ENCODE measurements around the gene HSP90B1.

Gene HSP90B1

DNA sequence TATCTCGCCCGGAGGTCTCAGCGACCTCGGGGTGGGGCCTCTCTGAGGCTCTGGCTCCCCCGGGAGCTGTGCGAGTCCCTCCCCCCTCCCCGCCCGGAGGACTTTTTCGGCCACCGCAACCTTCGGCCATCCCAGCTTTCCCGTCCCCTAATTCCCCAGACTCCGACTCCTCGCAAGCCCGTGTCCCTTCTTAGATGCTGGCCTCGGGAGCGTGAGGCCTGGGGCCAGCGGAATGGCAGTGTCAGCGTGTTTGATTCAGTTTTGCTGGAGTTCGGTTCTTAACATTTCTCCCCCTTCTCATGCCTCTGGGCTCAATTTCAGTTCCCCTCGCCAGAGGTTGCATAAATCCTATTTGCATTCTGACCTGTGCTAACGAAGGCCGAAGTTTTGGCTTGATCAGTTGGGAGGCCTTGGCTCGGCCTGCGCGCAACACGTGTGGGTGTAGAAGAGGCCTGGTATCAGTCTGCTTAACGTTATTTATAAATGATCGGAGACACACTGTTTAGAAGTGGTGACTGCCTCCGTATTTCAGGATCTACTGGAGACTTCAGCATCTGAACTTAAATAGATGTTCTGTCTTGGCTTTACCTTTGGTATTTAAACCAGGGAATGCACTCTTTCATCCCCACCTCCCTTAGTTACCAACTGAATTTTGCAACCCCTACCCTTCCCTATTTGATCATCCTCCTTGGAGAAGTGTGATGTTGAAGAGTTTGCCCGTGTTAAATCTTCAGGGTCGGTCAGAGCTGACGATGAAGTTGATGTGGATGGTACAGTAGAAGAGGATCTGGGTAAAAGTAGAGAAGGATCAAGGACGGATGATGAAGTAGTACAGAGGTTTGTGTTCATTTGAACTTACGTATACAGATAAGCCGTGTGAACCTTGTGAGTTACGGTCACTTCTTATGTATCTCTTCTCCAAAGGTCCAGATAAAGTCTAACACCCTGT lies 851 bp downstream of the HSP90B1 start:
- Histone ChIP-seq H3K9me3 (no peaks in the 10 kb centered on the region), H3K36me3 (peaks cover 46% of the 10 kb centered on the region), H3K4me1 (no peaks in the 10 kb centered on the region), H3K27me3 (no peaks in the 10 kb centered on the region), H3K4me3 (ENCODE audit: low read depth, low read length) (peak overlapping the region; percentile 96)
- TF ChIP-seq, protein P1, sequence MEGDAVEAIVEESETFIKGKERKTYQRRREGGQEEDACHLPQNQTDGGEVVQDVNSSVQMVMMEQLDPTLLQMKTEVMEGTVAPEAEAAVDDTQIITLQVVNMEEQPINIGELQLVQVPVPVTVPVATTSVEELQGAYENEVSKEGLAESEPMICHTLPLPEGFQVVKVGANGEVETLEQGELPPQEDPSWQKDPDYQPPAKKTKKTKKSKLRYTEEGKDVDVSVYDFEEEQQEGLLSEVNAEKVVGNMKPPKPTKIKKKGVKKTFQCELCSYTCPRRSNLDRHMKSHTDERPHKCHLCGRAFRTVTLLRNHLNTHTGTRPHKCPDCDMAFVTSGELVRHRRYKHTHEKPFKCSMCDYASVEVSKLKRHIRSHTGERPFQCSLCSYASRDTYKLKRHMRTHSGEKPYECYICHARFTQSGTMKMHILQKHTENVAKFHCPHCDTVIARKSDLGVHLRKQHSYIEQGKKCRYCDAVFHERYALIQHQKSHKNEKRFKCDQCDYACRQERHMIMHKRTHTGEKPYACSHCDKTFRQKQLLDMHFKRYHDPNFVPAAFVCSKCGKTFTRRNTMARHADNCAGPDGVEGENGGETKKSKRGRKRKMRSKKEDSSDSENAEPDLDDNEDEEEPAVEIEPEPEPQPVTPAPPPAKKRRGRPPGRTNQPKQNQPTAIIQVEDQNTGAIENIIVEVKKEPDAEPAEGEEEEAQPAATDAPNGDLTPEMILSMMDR (IDR thresholded peaks at IDR 0.05; ENCODE audit: low read depth, low read length): no peak
- peak; percentile 33 for DNase-seq

DNA sequence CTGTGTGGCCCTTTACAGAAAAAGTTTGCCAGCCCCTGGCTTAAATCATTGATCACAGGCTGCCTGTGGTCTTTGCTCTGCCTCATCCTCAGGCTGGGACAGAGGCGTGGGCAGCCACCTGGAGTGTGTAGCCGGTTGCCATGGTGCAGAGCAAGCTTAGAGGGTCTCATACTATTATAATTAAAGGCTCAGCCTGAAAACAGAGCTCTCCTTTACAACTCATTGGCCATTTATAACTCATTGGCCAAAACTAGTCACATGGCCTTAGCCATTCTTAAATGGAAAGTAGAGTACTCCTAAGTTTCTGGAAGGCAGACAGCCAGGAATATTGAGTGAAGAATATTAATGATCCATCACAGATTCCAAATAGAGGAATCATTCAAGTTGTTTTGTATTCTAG lies 3.0 kb downstream of the HSP90B1 start:
- Histone ChIP-seq H3K4me3 (ENCODE audit: low read depth, low read length) (peak overlapping the region; percentile 96; the same call in 1 of the 2 replicates), H3K9me3 (no peaks in the 10 kb centered on the region), H3K4me1 (no peaks in the 10 kb centered on the region), H3K27me3 (no peaks in the 10 kb centered on the region), H3K36me3 (peaks cover 68% of the 10 kb centered on the region)
- TF ChIP-seq, protein P1 (IDR thresholded peaks at IDR 0.05; ENCODE audit: low read depth, low read length): no peak
- DNase-seq: no peak

DNA sequence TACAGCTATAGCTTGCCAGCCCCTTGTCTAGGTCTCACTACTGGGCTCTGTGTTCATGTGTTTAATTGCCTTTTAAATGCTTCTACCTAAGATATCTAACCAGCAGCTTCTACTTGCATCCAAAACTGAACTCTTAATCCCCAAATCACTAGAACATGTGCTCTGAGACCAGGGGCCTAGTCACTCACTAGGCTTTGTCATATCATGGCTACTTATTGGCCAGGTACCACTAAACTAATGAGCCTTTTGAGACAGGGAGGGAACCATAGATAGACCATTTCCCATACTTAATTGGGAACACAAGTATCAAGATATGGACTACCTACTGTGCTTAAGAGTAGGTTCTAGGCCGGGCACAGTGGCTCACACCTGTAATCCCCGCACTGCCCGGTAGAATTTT lies 6.5 kb downstream of the HSP90B1 start:
- Histone ChIP-seq H3K36me3 (peaks cover 94% of the 10 kb centered on the region), H3K27me3 (no peaks in the 10 kb centered on the region), H3K4me3 (ENCODE audit: low read depth, low read length) (no peak overlapping the region), H3K9me3 (no peaks in the 10 kb centered on the region), H3K4me1 (no peaks in the 10 kb centered on the region)
- no peak for DNase-seq
- TF ChIP-seq, protein P1 (IDR thresholded peaks at IDR 0.05; ENCODE audit: low read depth, low read length): no peak

DNA sequence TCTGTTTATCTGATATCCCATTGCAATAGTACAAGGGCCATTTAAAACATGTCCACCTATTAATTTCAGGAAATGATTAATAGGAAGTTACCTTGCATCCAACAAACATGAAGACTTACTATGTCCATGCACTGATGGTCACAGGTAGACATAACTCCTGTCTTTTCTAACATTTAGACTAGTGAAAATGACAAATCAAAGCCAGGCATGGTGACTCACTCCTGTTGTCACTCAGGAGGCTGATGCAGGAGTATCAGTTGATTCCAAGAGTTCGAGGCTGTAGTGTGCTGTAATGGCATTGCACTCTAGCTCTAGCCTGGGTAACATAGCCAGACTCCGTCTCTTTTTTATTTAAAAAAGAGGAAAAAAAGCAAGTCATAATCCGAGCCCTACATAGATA lies 14.8 kb downstream of the HSP90B1 start:
- no peaks in the 10 kb centered on the region for H3K4me1 ChIP-seq
- H3K36me3 ChIP-seq: peaks cover 98% of the 10 kb centered on the region
- no peak overlapping the region for H3K4me3 ChIP-seq (ENCODE audit: low read depth, low read length)
- no peaks in the 10 kb centered on the region for H3K9me3 ChIP-seq
- TF ChIP-seq, protein P1 (IDR thresholded peaks at IDR 0.05; ENCODE audit: low read depth, low read length): no peak
- DNase-seq: no peak
- H3K27me3 ChIP-seq: no peaks in the 10 kb centered on the region

DNA sequence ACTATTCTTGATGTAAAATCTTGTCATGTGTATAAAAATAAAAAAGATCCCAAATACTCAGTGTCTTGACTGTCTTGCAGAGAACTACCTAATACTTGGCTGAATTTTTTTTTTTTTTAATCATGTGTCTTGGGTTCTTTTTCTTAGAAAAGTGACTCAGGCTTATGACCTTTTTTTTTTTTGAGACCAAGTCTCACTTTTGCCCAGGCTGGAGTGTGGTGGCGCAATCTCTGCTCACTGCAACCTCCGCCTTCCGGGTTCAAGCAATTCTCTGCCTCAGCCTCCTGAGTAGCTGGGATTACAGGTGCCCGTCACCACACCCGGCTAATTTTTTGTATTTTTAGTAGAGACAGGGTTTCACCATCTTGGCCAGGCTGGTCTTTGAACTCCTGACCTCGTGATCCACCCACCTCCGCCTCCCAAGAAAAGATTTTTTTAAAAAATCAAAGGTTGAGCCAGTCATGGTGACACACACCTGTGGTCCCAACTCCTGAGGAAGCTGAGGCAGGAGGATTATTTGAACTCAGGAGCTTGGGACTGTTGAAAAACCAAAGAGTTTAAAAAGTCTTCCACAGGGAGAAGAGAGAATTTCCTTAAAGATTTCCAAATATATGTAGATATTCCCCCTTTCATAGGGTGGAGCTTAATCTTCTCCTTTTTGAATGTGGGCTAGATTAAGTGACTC lies 17.8 kb downstream of the HSP90B1 start:
- TF ChIP-seq, protein P1 (IDR thresholded peaks at IDR 0.05; ENCODE audit: low read depth, low read length): no peak
- Histone ChIP-seq H3K27me3 (no peaks in the 10 kb centered on the region), H3K4me3 (ENCODE audit: low read depth, low read length) (no peak overlapping the region), H3K4me1 (no peaks in the 10 kb centered on the region), H3K9me3 (no peaks in the 10 kb centered on the region), H3K36me3 (peaks cover 97% of the 10 kb centered on the region)
- DNase-seq: no peak
